Activated CD4-positive, alpha-beta T cell treated with anti-CD3 and anti-CD28 coated beads, Interleukin-10, Interleukin-2, amounts not matched to agents 100 ng/mL and 50 ng/mL, durations not matched to agents 16 hours and 8 hours (primary cell): Measurements from ENCODE around the gene ABCD3.

ENCODE experiments used
- DNase-seq: peaks from one replicate; pipeline ENCODE4 v3.0.0-alpha.2; 2020

ABCD3 gene

GRCh38 chr1:94529416-94529815 is 111.2 kb downstream of the ABCD3 start:
- no peak for DNase-seq

GRCh38 chr1:94530373-94530878 is 112.2 kb downstream of the ABCD3 start:
- no peak for DNase-seq

- DNase-seq: no peak
Observed at GRCh38 chr1:94531664-94532063, 113.5 kb downstream of the ABCD3 start.

GRCh38 chr1:94532077-94532476 is 113.9 kb downstream of the ABCD3 start:
- no peak for DNase-seq

- DNase-seq: no peak
Observed at GRCh38 chr1:94535095-94535494, 116.9 kb downstream of the ABCD3 start.

GRCh38 chr1:94535879-94536278 is 117.7 kb downstream of the ABCD3 start:
- no peak for DNase-seq

- DNase-seq: no peak
Observed at GRCh38 chr1:94537254-94537653, 119.1 kb downstream of the ABCD3 start.

GRCh38 chr1:94538243-94538827 is 120.1 kb downstream of the ABCD3 start:
- DNase-seq: no peak

- no peak for DNase-seq
Observed at GRCh38 chr1:94539496-94539895, 121.3 kb downstream of the ABCD3 start.

GRCh38 chr1:94540440-94541245 is 122.5 kb downstream of the ABCD3 start:
- no peak for DNase-seq

GRCh38 chr1:94541246-94542087 is 123.3 kb downstream of the ABCD3 start, which contains the start of gene F3:
Gene F3 (minus strand): TSS chr1:94541759. CDS start chr1:94541636, 123 bp downstream.
- peak; percentile 86 for DNase-seq

- DNase-seq: no peak
Observed at GRCh38 chr1:94542088-94542870, 124.1 kb downstream of the ABCD3 start.

GRCh38 chr1:94543001-94543400 is 124.8 kb downstream of the ABCD3 start:
- DNase-seq: no peak

GRCh38 chr1:94543893-94544635 is 125.9 kb downstream of the ABCD3 start:
- DNase-seq: no peak

- DNase-seq: no peak
Observed at GRCh38 chr1:94544706-94545490, 126.7 kb downstream of the ABCD3 start.

- DNase-seq: no peak
Observed at GRCh38 chr1:94549706-94550105, 131.5 kb downstream of the ABCD3 start.

GRCh38 chr1:94550396-94550795 is 132.2 kb downstream of the ABCD3 start:
- no peak for DNase-seq

GRCh38 chr1:94550800-94551241 is 132.6 kb downstream of the ABCD3 start:
- no peak for DNase-seq

- no peak for DNase-seq
Observed at GRCh38 chr1:94551449-94551848, 133.3 kb downstream of the ABCD3 start.

- no peak for DNase-seq
Observed at GRCh38 chr1:94552071-94552586, 133.9 kb downstream of the ABCD3 start.

GRCh38 chr1:94553323-94553730 is 135.1 kb downstream of the ABCD3 start:
- DNase-seq: no peak
